Measurements from ENCODE around the gene PACRG.

DNA sequence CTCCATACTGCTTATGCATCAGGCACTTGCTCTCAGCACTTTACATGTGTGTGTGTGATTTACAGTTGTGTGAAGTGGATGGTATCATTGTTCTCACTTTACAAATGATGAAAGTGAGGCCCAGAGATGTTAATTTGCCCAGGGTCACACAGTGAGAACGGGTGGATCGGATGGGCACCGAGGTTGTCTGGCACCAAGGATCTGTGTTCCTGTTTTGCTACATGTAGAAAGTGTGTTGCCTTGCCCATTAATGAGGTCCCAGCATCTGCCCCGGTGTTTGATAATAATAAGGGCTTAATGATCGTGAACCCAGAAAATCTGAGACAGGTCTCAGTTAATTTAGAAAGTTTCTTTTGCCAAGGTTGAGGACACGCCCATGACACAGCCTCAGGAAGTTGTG lies 470.6 kb downstream of the PACRG start:
- TF ChIP-seq, protein P1, sequence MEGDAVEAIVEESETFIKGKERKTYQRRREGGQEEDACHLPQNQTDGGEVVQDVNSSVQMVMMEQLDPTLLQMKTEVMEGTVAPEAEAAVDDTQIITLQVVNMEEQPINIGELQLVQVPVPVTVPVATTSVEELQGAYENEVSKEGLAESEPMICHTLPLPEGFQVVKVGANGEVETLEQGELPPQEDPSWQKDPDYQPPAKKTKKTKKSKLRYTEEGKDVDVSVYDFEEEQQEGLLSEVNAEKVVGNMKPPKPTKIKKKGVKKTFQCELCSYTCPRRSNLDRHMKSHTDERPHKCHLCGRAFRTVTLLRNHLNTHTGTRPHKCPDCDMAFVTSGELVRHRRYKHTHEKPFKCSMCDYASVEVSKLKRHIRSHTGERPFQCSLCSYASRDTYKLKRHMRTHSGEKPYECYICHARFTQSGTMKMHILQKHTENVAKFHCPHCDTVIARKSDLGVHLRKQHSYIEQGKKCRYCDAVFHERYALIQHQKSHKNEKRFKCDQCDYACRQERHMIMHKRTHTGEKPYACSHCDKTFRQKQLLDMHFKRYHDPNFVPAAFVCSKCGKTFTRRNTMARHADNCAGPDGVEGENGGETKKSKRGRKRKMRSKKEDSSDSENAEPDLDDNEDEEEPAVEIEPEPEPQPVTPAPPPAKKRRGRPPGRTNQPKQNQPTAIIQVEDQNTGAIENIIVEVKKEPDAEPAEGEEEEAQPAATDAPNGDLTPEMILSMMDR (IDR thresholded peaks at IDR 0.05) = no peak
- TF ChIP-seq POLR2A (IDR thresholded peaks at IDR 0.05; ENCODE audit: low read length) = no peak
- TF ChIP-seq EP300 (IDR thresholded peaks at IDR 0.05) = no peak
- no peak for TF ChIP-seq EHMT2 (IDR thresholded peaks at IDR 0.05; ENCODE audit: low read depth)
- TF ChIP-seq RNF2 (IDR thresholded peaks at IDR 0.05; ENCODE audit: borderline replicate concordance, low read depth) = no peak
- TF ChIP-seq HOXB13 (CRISPR knock-in tag; IDR thresholded peaks at IDR 0.05; ENCODE audit: low read depth) = no peak
- no peak for TF ChIP-seq FOSL2 (IDR thresholded peaks at IDR 0.05)
- no peak for TF ChIP-seq FOSL2 (CRISPR knock-in tag; IDR thresholded peaks at IDR 0.05)
- TF ChIP-seq SMC3 (IDR thresholded peaks at IDR 0.05) = no peak
- no peak for TF ChIP-seq HDAC2 (IDR thresholded peaks at IDR 0.05)
- TF ChIP-seq, protein P2, sequence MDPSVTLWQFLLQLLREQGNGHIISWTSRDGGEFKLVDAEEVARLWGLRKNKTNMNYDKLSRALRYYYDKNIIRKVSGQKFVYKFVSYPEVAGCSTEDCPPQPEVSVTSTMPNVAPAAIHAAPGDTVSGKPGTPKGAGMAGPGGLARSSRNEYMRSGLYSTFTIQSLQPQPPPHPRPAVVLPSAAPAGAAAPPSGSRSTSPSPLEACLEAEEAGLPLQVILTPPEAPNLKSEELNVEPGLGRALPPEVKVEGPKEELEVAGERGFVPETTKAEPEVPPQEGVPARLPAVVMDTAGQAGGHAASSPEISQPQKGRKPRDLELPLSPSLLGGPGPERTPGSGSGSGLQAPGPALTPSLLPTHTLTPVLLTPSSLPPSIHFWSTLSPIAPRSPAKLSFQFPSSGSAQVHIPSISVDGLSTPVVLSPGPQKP (IDR thresholded peaks at IDR 0.05; ENCODE audit: low read depth, low read length) = no peak
- TF ChIP-seq CBX2 (IDR thresholded peaks at IDR 0.05; ENCODE audit: borderline replicate concordance, low read depth) = no peak
